Smooth muscle cell (in vitro differentiated cells): Measurements from ENCODE around the gene ASPG. TPM values are rescaled to one million over a fixed set of nuclear protein-coding genes. Genes with fewer than 3 reads are reported as not detected.

Experiments used
- DNase-seq: peaks from one replicate; lab custom pipeline; 2025; ENCODE audit not compliant: unreplicated experiment; lab: John Stamatoyannopoulos, UW
- H2AFZ ChIP-seq: fragments of 200-600 bp; sonication (generic); 2 replicates; pipeline ENCODE4 v1.6.0; 2016; ENCODE audit warnings: antibody characterized with exemption, low read depth, mild to moderate bottlenecking
- H3F3A ChIP-seq: fragments of 200-600 bp; sonication (generic); 2 replicates; pipeline ENCODE4 v1.6.0; 2017; ENCODE audit warnings: antibody characterized with exemption, low read depth
- H3K27ac ChIP-seq: fragments of 200-600 bp; sonication (generic); 2 replicates; pipeline ENCODE4 v1.5.1; 2016; ENCODE audit warnings: low read depth, mild to moderate bottlenecking
- H3K27me3 ChIP-seq: fragments of 200-600 bp; sonication (generic); 2 replicates; pipeline ENCODE4 v1.6.1; 2016; ENCODE audit warnings: low read depth, mild to moderate bottlenecking
- H3K36me3 ChIP-seq: fragments of 200-600 bp; sonication (generic); 2 replicates; pipeline ENCODE4 v1.5.1; 2016; ENCODE audit warnings: low read depth
- H3K4me1 ChIP-seq: fragments of 200-600 bp; sonication (generic); 2 replicates; pipeline ENCODE4 v1.5.1; 2016; ENCODE audit warnings: low read depth
- H3K4me2 ChIP-seq: fragments of 200-600 bp; sonication (generic); 2 replicates; pipeline ENCODE4 v1.6.0; 2016; ENCODE audit warnings: mild to moderate bottlenecking
- H3K4me3 ChIP-seq: fragments of 200-600 bp; sonication (generic); 2 replicates; pipeline ENCODE4 v1.5.1; 2016; ENCODE audit warnings: mild to moderate bottlenecking
- H3K79me2 ChIP-seq: fragments of 200-600 bp; sonication (generic); 2 replicates; pipeline ENCODE4 v1.6.0; 2016; ENCODE audit warnings: low read depth, mild to moderate bottlenecking
- H3K9ac ChIP-seq: fragments of 200-600 bp; sonication (generic); 2 replicates; pipeline ENCODE4 v1.6.0; 2016; ENCODE audit warnings: low read depth
- H3K9me3 ChIP-seq: fragments of 200-600 bp; sonication (generic); replicated peaks from 2 replicates; pipeline ENCODE4 v1.5.1; 2016; ENCODE audit warnings: low read depth
- H4K20me1 ChIP-seq: fragments of 200-600 bp; sonication (generic); 2 replicates; pipeline ENCODE4 v1.6.0; 2016; ENCODE audit warnings: low read depth
- WGBS: methylation state at CpG from one replicate; pipeline ENCODE4 v1.1.7; 2016; ENCODE audit warnings: low lambda C conversion rate; 5-methylcytosine and 5-hydroxymethylcytosine counted together
- polyA plus RNA-seq: library from polyadenylated mRNA; unstranded; fragments of >200 nt; fragmentation: Nextera tagmentation; extraction: Ambion mirVana; gene quantifications from 2 replicates; pipeline ENCODE4 v1.2.1, GENCODE V29; 2016
- total RNA-seq: library from RNA; depleted of rRNA; stranded (reverse); fragments of >200 nt; gene quantifications from 2 replicates; pipeline ENCODE4 v1.2.3, GENCODE V29; 2014
- TF ChIP-seq, protein P1 (sequence below): fragments of 200-600 bp; sonication (generic); IDR thresholded peaks from 2 replicates; pipeline ENCODE4 v1.5.1; 2017; ENCODE audit warnings: borderline replicate concordance, mild to moderate bottlenecking, antibody characterized with exemption; ENCODE audit not compliant: insufficient read depth, poor library complexity, severe bottlenecking

ASPG gene
- total and polyA plus RNA-seq, 2 experiments from 2014 or later: 0.18 to 1.2 TPM

DNA sequence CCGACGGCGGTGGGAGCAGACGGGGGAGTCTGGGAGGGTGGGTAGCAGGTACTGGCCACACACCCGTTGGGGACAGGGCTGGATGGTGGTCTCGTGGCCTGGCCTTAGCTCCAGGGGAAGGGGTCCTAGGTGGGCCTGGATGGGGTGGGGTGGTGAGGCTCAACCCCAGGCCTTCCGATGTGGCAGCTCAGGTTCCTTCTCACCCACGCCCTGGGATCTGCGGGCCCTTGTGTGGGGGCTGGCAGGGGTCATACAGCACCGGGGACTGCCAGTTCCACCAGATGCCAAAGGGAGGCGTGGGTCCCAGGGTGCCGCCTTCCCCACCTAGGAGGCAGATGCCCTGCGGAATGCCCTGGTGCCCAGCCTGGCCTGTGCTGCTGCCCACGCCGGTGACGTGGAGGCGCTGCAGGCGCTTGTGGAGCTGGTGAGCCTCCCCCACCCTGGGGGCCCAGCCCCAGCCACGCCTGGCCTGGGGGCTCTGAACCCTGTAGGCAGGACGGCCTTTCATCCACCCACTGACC is 21.0 kb downstream of the ASPG start:
- Histone ChIP-seq H3K27me3 (no peaks in the 10 kb centered on the region), H3K36me3 (no peaks in the 10 kb centered on the region), H3K4me3 (no peak overlapping the region), H2AFZ (no peak overlapping the region), H4K20me1 (no peaks in the 10 kb centered on the region), H3F3A (no peaks in the 10 kb centered on the region), H3K27ac (no peak overlapping the region), H3K4me2 (no peak overlapping the region), H3K9me3 (no peaks in the 10 kb centered on the region), H3K4me1 (peaks cover 6% of the 10 kb centered on the region), H3K9ac (no peak overlapping the region), H3K79me2 (no peaks in the 10 kb centered on the region)
- no peak for DNase-seq
- 91% methylated on average over 13 of the region's 20 CpGs for WGBS
- TF ChIP-seq, protein P1, sequence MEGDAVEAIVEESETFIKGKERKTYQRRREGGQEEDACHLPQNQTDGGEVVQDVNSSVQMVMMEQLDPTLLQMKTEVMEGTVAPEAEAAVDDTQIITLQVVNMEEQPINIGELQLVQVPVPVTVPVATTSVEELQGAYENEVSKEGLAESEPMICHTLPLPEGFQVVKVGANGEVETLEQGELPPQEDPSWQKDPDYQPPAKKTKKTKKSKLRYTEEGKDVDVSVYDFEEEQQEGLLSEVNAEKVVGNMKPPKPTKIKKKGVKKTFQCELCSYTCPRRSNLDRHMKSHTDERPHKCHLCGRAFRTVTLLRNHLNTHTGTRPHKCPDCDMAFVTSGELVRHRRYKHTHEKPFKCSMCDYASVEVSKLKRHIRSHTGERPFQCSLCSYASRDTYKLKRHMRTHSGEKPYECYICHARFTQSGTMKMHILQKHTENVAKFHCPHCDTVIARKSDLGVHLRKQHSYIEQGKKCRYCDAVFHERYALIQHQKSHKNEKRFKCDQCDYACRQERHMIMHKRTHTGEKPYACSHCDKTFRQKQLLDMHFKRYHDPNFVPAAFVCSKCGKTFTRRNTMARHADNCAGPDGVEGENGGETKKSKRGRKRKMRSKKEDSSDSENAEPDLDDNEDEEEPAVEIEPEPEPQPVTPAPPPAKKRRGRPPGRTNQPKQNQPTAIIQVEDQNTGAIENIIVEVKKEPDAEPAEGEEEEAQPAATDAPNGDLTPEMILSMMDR: no peak

DNA sequence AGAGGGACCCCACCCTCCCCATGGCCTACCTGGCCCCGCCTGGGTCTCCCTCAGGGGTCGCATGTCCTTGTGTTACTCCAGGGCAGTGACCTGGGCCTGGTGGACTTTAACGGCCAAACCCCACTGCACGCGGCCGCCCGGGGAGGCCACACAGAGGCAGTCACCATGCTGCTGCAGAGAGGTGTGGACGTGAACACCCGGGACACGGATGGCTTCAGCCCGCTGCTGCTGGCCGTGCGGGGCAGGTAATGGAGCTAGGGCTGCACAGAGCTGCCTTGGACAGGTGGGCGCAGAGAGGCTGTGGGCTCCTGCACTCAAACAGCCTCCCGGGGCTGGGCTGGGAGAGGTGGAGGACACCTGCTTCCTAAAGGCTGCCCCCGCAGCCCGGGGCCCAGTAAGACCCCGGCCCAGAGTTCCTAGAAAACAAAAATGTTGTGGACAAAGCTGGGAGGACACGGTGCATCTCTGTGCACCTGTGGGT is 21.6 kb downstream of the ASPG start:
- H4K20me1 ChIP-seq: no peaks in the 10 kb centered on the region
- H3K9me3 ChIP-seq: no peaks in the 10 kb centered on the region
- no peaks in the 10 kb centered on the region for H3K79me2 ChIP-seq
- H3K36me3 ChIP-seq: no peaks in the 10 kb centered on the region
- no peak for DNase-seq
- TF ChIP-seq, protein P1: no peak
- WGBS: 94% methylated on average over 19 of the region's 19 CpGs
- H3K27me3 ChIP-seq: no peaks in the 10 kb centered on the region
- H3K4me2 ChIP-seq: no peak overlapping the region
- H3K4me1 ChIP-seq: peaks cover 6% of the 10 kb centered on the region
- no peak overlapping the region for H3K4me3 ChIP-seq
- no peak overlapping the region for H3K9ac ChIP-seq
- no peak overlapping the region for H3K27ac ChIP-seq
- H2AFZ ChIP-seq: no peak overlapping the region
- H3F3A ChIP-seq: no peaks in the 10 kb centered on the region

DNA sequence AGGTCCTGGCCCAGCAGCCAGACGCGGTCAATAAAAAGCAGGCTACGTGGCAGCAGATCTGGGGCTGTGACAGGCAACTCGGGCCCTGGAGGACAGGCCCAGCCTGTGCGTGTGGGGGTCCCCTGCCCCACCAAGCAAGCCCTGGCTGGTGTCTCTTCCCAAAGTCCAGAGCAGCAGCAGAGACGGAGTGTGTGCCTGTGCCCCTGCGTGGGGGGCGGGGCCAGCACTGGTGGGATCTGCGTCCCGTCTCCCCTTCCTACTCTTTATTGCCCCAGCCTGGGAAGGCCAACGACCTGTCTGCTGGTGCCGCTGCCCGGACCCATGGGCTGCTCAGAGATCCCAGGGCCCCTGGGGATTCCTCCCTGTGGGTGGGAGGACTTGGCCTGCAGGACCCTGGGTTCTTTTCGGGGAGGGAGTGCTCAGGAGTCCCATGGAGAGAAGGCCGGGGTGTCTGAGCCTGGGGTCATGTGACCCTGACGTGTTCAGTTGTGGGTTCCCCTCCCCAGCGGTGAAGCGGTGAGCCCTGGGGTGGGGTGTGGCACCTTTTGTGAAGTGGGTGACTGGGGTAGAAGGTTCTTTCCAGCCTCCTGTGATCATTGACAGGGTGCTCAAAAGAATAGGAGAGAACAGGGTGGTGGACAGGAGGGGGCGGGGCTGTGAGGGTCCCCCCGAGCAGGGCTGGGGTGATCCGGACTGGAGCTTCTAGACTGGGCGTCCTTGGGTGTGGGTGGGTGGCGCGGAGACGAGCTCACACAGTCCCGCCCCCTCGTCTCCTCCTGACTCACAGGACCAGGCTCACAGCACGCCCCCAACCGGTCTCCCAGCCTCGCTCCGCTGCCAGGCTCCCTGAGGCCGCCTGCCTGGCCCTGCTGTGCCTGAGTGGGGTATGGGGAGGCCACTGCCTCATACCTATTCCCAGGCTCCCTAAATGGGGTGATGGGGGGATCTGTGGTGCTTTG is 22.4 kb downstream of the ASPG start:
- DNase-seq: no peak
- no peaks in the 10 kb centered on the region for H3K36me3 ChIP-seq
- H3K27me3 ChIP-seq: no peaks in the 10 kb centered on the region
- peak overlapping the region; percentile 51 for H3K4me2 ChIP-seq
- H2AFZ ChIP-seq: no peak overlapping the region
- H3F3A ChIP-seq: no peaks in the 10 kb centered on the region
- 72% methylated on average over 21 of the region's 32 CpGs for WGBS
- H3K79me2 ChIP-seq: no peaks in the 10 kb centered on the region
- no peak overlapping the region for H3K27ac ChIP-seq
- no peak overlapping the region for H3K4me3 ChIP-seq
- H3K9me3 ChIP-seq: no peaks in the 10 kb centered on the region
- H3K4me1 ChIP-seq: peaks cover 6% of the 10 kb centered on the region
- TF ChIP-seq, protein P1: no peak
- no peaks in the 10 kb centered on the region for H4K20me1 ChIP-seq
- no peak overlapping the region for H3K9ac ChIP-seq
